Lung (tissue), 12 donors: ENCODE data around the gene TTC34. TPM values are rescaled to one million over a fixed set of nuclear protein-coding genes. Genes with fewer than 3 reads are reported as not detected.

Source experiments
- ATAC-seq: fragments of 200-7000 bp; cut with Tn5 transposase; one replicate; pipeline ENCODE4 v1.9.1; 2020; ENCODE audit warnings: moderate number of reproducible peaks; ENCODE audit not compliant: insufficient read depth, low FRiP score
- DNase-seq, 3 donors: peaks; one replicate each; pipeline ENCODE4 v3.0.0-alpha.2; 2013 to 2017
- H3K27ac ChIP-seq, 2 donors: one replicate each; pipeline ENCODE4 v1.5.1; 2013; ENCODE audit warnings: mild to moderate bottlenecking in 2 of 2, moderate library complexity in 2 of 2, control low read depth in 1 of 2, inconsistent platforms in 1 of 2, low read depth in 1 of 2, low read length in 1 of 2
- H3K27me3 ChIP-seq, 3 donors: one replicate each; pipeline ENCODE4 v1.5.1; 2013; ENCODE audit warnings: low read length in 2 of 3; ENCODE audit not compliant: control insufficient read depth in 3 of 3, insufficient read depth in 3 of 3
- H3K36me3 ChIP-seq, 4 donors: one replicate each; pipeline ENCODE4 v1.5.1; 2013; ENCODE audit warnings: low read length in 4 of 4, mild to moderate bottlenecking in 1 of 4, moderate library complexity in 1 of 4; ENCODE audit not compliant: control insufficient read depth in 4 of 4, insufficient read depth in 4 of 4
- H3K4me1 ChIP-seq, 5 donors: one replicate each; pipeline ENCODE4 v1.5.1; 2013; ENCODE audit warnings: low read length in 5 of 5, mild to moderate bottlenecking in 2 of 5, moderate library complexity in 1 of 5; ENCODE audit not compliant: control insufficient read depth in 5 of 5, insufficient read depth in 5 of 5
- H3K4me3 ChIP-seq: one replicate; pipeline ENCODE4 v1.5.1; 2013; ENCODE audit warnings: mild to moderate bottlenecking, control low read depth, moderate library complexity
- H3K9ac ChIP-seq, 2 donors: one replicate each; pipeline ENCODE4 v1.5.1; 2013; ENCODE audit warnings: low read length in 2 of 2, control low read depth in 1 of 2; ENCODE audit not compliant: insufficient read depth in 1 of 2
- H3K9me3 ChIP-seq, 4 donors: one replicate each; pipeline ENCODE4 v1.5.1; 2013; ENCODE audit warnings: low read length in 3 of 4, mild to moderate bottlenecking in 1 of 4, moderate library complexity in 1 of 4; ENCODE audit not compliant: control insufficient read depth in 4 of 4, insufficient read depth in 3 of 4
- CTCF ChIP-seq: IDR thresholded peaks from 2 replicates; pipeline ENCODE4 v1.5.1; 2012; ENCODE audit warnings: mild to moderate bottlenecking; ENCODE audit errors: control extremely low read depth, extremely low read depth
- WGBS, 2 donors: extraction: QIAGEN DNeasy Blood & Tissue Kit; methylation state at CpG; one replicate each; pipeline ENCODE4 v1.1.7; 2013; 5-methylcytosine and 5-hydroxymethylcytosine counted together
- polyA plus RNA-seq, 2 donors: library from polyadenylated mRNA; stranded (reverse); fragments of 200-250 nt; gene quantifications; one replicate each; pipeline ENCODE4 v1.2.1, GENCODE V29; 2013
- total RNA-seq, 2 donors: library from RNA; depleted of rRNA in 1 of 2; stranded (reverse); fragments of >200 nt in 1 of 2; gene quantifications; one replicate each; pipeline ENCODE4 v1.2.1, GENCODE V29; 2014 to 2021
- donor health status: control.
- donor health status: control.
- donor health status: Bipolar disorder and iron deficiency.
- donor health status: healthy.
- donor health status: DM: yes; HTN: yes; CAD: no.

Gene TTC34
- total and polyA plus RNA-seq, 4 donors, result 0.30 to 3.3 (median 0.75) TPM

GRCh38 chr1:2789164-2789985 is 12.1 kb downstream of the TTC34 start:
- ATAC-seq (no peak), DNase-seq (peak in 1 of 3 donors; percentile 13)
- TF ChIP-seq CTCF, result no peak
- no peaks in the 10 kb centered on the region for H3K4me1 ChIP-seq
- peaks cover 0 to 20% (median 11%) of the 10 kb centered on the region in 4 donors for H3K9me3 ChIP-seq
- H3K4me3 ChIP-seq, result no peak overlapping the region
- 2 to 6% methylated on average over 60 to 79 of the region's 79 CpGs for WGBS, 2 donors
- no peak overlapping the region for H3K9ac ChIP-seq
- peaks cover 19 to 35% (median 32%) of the 10 kb centered on the region in 3 donors for H3K27me3 ChIP-seq
- H3K36me3 ChIP-seq, result no peaks in the 10 kb centered on the region
- no peak overlapping the region for H3K27ac ChIP-seq

- H3K27me3 ChIP-seq, result peaks cover 19 to 35% (median 27%) of the 10 kb centered on the region in 3 donors
- WGBS, 2 donors, result 44 to 47% methylated on average over 19 of the region's 19 CpGs
- no peak for TF ChIP-seq CTCF
- peaks cover 0 to 17% (median 9%) of the 10 kb centered on the region in 4 donors for H3K9me3 ChIP-seq
- DNase-seq (no peak), ATAC-seq (no peak)
- no peaks in the 10 kb centered on the region for H3K4me1 ChIP-seq
- no peaks in the 10 kb centered on the region for H3K36me3 ChIP-seq
- H3K27ac ChIP-seq, result no peak overlapping the region
- no peak overlapping the region for H3K4me3 ChIP-seq
- H3K9ac ChIP-seq, result no peak overlapping the region
Measured at GRCh38 chr1:2788506-2789163, 12.9 kb downstream of the TTC34 start.

- DNase-seq (no peak), ATAC-seq (no peak)
- no peak overlapping the region for H3K4me3 ChIP-seq
- TF ChIP-seq CTCF, result no peak
- H3K27ac ChIP-seq, result no peak overlapping the region
- peaks cover 19 to 37% (median 27%) of the 10 kb centered on the region in 3 donors for H3K27me3 ChIP-seq
- WGBS, 2 donors, result 72 to 85% methylated on average over 26 of the region's 26 CpGs
- peaks cover 0 to 22% (median 5%) of the 10 kb centered on the region in 4 donors for H3K9me3 ChIP-seq
- H3K4me1 ChIP-seq, result no peaks in the 10 kb centered on the region
- H3K36me3 ChIP-seq, result no peaks in the 10 kb centered on the region
- H3K9ac ChIP-seq, result no peak overlapping the region
Measured at GRCh38 chr1:2787163-2787911, 14.2 kb downstream of the TTC34 start.
